ENCODE results near the gene BRF1.

BRF1 gene

DNA sequence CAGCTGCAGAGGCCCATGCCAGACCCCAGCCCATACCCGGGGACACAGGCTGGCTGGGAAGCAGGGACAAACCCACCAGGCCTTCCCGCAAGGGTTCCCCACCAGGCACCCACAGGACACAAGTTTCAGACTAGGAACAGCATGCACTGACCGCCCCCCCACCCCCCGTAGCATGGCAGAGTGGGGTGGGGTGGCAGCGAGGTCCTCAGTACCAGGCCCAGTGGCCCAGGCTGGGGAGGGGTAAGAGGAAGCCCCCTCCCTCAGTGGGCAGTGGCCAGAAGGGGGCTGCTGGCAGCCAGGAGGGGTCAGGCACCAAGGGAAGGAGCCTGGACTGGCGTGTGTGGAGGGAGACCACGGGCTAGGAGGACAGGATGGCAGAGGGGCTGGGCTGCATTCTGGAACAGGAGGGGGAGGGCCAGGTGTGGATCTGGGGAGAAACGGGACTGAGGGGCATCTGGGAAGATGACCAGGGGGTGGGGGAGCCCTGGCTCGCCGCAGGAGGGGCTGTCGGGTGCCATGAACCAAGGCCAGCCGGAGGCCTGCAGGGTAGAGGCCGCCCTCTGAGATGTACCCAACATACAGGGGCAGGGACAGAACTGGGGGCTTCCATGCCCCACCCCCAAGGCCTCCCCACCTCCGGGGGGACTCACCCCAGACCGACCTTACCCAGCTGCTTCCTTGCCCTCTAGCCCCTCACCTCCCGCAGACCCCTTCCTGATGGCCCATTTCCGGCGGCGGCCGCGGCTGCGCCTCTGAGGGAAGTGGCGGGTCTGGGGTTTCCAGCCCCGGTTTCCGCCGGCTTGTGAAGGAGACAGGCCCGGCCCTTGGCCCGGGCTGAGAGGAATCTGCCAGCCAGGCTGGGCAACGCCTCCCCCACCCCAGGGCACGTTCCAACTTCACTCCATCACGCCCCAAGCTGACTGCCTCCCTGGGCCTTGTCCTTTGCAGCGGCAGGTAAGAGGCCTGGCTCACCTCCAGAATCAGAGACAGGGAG is 126.6 kb downstream of the BRF1 start:
- DNase-seq (ENCODE audit: low read depth) = no peak

DNA sequence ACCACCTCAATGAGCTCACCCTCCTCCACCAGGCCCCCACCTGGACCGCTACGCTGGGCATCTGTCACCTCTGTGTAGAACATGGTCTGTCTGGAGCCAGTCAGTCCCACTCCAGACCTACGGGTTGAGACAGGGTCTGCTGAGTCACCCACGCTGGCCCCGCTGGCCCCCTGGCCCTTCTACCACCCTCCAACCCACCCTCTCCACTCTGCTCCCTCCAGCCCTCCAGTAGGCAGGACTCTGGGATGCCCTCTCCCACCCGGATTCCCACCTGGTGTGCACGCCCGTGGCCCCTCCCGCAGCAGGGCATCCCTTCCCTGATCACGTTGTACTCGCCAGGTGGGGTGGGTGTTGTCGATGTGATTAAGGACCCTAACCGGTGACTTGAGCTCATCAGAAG is 127.7 kb downstream of the BRF1 start:
- DNase-seq (ENCODE audit: low read depth) = no peak

DNA sequence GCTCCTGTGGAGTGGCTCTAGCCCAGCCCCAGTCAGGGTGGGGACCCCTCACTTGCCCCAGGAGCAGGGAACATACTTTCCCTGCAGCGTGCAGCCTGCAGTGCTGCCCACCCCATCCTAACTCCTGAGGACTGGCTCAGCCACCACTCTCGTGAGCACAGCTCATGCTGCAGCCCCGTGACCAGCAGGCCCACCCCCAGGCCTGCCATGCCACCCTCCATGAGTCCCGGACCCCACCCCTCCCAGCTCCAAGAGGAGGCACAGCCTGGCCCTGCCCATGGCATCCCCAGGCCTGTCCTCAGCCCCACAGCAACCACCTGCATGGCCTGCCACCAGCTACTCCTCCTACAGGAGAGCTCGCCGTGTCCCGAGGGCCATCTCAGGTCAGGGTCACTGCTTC is 128.3 kb downstream of the BRF1 start:
- DNase-seq (ENCODE audit: low read depth) = no peak

DNA sequence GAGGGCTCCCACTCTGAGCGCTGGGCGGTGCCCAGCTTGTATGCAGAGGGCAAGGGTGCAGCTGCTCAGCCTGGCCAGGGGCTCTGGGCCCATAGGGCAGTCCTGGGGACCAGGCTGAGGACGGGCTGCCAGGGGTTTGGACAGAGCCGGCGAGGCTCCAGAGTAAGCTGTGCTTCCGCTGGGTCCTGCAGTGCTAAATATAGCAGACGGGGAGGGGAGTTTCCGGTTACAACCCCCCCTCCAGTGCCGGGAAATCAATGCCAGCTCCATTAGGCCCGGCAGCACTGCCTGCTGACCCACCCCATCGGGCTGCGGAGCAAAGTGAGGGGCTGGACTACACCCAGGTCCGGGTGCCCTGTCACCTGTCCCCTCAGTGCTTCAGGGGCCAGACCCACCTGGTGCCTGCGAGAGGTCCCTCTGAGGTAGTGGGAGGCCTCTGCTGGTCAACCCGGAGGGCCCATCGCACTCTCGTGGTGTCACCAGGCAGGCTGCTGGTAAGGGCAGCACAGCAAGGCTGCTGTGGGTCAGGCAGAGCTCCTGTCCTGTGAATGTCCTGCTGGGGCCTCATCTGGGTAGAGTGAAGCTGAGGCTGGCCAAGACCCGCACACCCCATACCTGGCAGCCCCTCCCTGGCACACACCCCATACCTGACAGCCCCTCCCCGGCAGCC is 129.7 kb downstream of the BRF1 start:
- DNase-seq (ENCODE audit: low read depth) = no peak

DNA sequence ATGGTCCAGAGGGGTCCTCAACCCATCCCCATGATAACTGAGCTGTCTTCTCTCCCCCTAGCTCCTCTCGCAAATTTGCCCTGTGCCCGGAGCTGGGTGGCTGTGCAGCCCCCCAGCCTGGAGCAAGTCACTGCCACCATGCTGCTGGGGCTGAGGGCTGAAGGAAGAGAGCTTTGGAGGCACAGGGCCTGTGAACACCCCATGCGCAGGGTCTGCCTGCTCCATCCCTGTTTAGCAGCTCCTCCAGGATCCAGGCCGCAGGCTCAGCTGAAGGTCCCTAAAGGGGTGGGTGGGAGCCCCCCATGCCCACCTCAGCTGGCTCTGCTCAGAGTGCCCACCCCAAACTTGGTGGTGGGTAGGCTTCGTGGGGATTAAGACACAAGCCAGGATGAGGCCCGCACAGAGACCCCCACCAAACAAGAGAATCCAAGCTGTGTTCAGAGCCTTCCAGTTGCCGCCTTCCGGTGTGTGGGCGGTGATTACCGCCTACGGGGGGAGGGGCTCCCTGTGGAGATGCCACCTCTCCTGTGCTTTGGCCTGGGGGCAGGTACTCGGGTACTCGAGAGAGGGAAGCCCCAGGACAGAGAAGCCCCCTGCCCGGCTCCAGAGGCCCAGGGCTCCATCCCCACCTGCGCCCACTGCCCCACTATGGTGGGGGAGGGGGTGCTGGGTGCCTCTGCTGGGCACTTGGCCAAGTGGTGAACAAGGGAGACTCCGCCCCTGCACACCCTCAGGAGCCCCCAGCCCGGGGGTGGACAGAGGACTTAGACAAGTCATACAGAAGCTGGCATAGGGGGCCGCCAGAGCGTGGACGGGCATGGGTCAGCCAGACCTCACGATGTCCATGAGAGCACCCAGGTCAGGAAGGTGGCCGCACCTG is 130.8 kb downstream of the BRF1 start:
- no peak for DNase-seq (ENCODE audit: low read depth)

DNA sequence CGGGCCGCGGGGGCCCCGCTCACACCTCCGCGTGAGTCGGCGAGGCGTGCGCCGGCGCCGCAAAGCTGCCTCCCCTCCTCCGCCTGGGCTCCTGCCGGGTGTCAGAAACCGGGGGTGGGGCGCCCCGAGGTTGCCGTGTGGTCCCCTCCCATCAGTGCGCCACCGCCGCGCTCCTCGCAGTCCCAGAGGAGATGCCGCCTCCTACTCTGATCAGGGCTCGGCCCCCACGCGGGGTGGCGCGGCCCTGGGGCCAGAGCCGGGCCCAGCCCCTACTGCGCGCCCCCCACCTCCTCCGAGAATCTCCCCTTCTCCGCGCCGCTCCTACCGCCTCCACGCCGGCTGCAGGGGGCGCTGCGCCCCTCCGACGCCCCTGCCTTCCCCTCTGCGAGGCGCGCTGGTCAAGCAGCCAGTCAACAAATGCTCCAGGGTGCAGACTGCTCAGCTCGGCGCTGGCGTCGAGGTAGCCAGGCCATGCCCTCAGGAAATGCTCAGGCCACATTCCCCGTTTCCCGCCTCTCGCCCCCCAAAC is 131.8 kb downstream of the BRF1 start:
- DNase-seq (ENCODE audit: low read depth) = no peak

DNA sequence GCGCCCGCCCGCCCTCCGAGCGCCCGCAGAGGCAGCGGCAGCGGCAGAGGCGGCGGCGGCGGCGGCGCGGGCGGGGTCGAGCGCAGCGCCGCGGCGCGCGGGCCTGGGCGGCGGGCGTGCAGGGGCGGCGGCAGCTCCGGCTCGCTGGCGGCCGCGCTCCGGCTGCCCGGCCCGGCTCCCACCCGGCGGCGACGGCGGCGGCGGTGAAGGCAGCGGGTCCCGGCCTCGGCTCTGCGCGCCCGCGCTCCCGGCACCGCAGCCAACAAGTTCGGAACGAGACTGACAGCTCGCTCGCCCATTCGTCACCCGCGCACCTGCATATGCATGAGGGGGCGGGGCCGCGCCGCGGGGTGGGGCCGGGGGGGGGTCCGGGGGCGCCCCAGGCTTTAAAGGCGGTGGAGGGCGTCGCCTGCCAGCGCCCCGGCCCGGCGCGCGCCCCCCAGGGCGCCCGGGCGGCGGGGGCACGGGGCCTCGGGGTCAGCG is 132.3 kb downstream of the BRF1 start, which contains the start of gene JAG2:
TSS of gene JAG2 (minus strand) at position 281 of the 483 bp plus-strand sequence. CDS start 356 bp downstream, outside the sequence.
- no peak for DNase-seq (ENCODE audit: low read depth)

DNA sequence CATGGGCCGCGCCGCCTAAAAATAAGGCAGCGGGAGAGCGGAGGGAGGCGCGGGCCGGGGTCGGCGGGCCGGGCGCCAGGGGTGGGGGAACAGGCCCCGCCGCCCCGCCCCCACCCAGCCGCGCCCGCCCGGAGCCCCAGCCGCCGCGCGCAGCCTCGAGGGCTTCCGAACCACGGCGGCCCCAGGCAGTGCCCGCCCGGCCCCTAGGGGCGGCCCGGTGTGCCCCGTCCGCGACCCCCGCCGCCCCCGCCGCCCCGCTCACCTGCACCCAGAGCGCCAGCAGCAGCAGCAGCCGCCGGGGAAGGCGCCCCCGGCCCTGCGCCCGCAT is 132.7 kb downstream of the BRF1 start:
- DNase-seq (ENCODE audit: low read depth) = no peak

DNA sequence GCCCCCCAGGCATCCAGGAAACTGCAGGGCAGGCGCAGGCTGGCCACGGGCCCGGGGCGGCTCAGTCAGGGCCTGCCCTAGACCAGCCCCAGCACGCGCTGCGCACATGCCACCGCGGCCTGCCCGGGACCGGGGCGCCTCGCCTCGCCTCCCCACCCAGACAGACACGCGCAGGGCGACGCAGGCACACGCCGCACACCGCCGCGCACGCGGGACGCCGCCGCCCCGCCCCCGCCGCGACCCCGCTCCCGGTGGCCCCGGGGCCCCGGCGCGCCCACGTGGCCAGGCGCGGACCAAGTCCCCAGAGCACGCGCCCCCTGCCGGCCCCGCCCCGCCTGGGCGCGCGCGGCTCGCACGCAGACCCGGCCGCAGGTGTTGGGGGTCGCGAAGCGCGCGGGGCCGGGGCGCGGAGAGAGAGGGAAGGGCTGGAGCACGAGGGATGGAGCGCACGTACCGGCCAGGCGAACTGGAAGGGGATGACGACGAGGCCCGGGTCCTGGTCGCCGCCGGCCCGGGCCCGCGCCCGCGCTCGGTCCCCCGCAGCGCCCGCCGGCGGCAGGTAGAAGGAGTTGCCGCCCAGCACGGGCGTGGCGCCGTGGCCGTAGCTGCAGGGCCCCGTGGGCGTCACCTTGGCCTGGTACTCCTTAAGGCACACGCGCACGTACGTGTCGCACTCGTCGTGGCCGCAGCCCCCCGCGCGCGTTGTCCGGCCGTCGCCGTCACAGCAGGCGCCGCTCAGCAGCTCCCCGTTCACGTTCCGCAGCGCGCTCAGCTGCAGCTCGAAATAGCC is 133.3 kb downstream of the BRF1 start:
- no peak for DNase-seq (ENCODE audit: low read depth)

DNA sequence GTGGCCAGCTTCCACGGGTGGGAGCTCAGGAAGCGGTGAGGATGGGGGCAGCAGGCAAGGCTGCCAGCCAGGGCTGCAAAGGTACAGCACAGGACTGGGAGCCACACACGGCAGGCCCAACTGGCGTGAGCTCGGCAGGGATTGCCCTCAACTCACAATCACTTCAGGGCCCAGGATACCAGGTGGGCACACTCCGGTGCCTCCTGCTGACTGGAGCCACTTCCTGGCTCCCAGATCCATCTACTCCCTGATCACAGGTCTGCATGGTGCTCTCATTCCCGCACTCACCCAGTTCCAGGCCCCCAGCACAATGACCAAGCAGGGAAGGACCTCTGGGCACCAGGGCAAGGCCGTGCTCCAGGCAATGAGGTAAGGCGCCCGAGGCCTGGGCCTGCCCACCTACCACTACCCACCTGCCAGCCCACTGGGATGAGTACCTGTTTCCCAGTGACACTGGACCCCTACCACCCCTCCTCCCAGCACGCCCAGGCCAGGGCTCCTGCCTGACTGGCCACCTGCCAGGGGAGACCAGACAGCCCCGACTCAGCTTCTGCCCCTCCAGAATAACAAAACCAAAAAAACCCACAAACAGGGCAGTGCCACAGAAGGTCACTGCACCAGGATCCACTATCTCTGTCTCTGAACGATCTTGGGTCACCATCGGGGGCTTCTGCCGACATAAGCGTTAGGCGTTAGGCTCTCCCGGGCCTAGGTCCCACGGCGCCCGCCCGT is 134.1 kb downstream of the BRF1 start:
- DNase-seq (ENCODE audit: low read depth) = no peak

DNA sequence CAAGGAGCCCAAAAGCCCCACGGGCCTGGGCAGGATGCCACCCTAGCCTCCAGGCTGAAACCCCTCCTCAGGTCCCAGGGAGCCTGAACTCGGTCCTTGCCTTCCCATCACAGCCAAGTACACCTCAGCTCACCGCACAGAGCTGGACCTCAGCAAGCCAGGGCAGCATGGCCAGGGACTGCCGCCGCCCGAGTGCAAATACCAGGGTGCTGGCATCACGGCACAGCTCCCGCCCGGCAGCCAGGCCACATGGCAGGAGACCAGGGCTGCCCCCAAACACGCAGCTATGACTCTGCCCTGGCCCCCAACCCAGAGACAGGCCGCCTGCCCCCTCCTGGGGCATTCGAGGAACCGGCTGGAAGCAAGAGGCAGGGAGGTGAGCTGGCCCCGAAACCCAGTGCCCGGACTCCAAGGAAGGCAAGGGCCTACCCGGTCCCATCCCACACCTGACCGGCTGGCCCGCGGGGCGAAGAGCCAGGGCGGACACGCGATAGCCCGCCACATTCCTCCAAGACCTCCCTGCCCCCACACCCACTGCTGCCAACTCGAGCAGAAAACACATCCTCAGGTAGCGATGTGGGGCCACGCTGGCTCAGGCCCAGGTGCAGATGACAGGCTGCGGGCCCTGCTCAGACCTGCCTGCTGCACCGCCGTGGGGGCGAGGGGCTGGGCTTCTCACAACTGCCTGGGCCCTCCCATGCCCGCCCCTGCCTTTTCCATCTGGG is 134.9 kb downstream of the BRF1 start:
- no peak for DNase-seq (ENCODE audit: low read depth)

DNA sequence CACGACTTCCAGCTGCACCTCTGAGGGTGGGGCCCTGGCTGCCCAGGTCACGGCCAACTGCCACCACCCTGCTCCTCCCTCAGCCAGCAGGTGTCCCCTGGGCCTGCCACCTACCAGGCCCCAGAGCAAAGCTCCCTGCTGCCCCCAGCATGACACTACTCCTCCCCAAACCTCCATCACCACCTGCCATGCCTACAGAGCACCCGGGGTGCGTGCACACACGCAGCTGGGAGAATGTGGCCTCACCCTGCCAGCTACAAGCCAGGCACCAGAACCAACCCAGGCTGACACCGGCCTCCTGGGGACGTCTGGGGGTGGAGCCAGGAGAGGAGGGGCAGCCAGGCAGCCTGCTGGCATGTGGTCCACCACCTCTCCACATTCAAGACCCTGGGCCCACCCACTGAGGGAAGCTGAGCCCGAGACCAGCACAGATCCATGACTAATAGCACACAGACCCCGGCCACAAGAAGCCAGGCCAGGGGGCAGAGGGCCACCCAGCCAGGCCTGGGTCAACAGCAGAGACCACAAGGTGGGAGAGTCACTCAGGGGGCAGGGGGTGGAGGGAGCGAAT is 135.6 kb downstream of the BRF1 start:
- no peak for DNase-seq (ENCODE audit: low read depth)

DNA sequence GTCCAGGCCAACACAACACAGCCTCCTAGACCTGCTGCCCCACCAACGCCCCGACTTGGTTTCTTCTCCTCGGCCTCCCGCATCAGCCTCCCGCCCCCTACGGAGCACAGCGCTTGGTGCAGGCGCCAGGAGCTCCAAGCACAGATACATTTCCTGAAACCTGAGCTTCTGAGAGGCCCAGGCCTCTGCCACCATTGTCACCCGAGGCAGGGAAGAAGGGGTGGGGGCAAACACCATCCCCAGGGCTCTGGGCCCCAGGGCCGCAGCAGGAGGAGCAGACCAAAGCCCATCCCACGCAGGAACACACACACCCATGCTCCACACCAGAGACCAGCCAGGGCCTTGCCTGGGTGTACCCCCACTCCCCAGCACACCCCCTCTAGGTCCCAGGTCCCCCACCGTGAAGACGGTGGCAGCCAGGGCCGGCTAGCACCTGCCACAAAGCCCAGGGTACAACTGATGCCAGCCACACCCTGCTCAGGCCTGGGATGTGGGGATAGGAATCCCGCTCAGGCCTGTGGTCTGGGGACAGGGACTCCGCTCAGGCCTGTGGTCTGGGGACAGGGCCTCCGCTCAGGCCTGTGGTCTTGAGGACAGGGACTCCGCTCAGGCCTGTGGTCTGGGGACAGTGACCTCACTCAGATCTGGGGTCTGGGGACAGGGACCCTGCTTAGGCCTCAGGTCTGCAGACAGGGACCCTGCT is 137.6 kb downstream of the BRF1 start:
- no peak for DNase-seq (ENCODE audit: low read depth)

DNA sequence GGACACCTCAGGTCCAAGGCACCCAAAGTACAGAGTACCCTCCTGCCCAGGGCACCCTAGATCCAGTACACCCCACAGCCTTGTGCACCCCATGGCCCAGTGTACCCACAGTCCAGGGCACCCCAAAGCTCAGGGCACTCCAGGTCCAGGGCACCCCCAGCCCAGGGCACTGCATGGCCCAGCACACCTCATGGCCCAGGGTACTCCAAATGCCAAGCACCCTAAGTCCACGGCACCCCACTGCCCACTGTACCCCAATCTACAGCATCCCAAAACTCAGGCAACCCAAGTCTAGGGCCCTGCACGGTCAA is 138.2 kb downstream of the BRF1 start:
- no peak for DNase-seq (ENCODE audit: low read depth)

DNA sequence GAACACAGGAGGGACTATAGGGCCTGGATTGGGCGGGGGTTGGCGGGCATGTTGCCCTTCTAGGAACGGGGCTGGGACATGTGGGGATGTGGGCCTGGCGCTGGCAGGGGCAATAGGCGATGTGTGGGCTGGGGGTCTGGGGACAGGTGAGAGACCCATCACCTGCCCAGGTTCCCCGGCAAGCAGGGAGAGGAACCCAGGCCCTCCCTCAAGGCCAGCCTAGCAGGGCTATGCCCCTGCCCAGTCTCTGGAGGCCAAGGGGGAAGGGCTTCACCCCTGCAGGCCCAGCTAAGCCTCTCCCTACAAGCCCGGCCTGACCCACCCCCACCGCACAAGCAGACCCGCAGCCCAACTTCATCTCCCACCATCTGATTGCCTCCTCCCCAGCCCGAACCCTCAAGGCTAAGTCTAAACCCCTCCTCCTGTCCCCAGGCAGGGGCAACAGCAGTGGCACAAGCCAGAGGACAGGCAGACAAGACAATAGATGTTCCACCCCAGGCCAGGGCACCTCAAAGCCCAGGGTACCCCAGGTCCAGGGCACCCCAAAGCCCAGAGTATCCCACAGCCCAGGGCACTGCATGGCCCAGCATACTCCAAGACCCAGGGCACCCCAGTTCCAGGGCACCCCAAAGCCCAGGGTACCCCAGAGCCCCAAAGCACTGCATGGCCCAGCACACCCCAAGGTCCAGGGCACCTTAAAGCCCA is 138.7 kb downstream of the BRF1 start:
- no peak for DNase-seq (ENCODE audit: low read depth)

DNA sequence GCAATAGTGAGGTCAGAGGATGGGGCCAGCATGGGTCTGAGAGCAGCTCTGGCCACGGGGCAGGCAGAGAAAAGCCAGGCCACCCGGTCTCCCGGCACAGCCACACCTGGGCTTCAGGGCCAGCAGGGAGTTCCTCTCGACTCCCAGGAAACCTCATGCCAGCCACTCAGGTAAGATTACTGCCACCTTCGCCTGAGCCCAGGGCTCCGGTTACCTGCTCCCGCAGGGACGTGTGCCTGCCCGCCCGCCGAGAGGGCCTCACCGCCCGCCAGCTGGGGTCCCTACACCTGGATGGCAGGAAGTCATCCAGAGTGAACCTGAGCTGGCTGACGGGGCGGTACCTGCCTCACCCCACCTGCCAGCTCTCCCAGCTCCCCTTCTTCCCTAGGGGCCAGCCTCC is 139.5 kb downstream of the BRF1 start:
- no peak for DNase-seq (ENCODE audit: low read depth)

DNA sequence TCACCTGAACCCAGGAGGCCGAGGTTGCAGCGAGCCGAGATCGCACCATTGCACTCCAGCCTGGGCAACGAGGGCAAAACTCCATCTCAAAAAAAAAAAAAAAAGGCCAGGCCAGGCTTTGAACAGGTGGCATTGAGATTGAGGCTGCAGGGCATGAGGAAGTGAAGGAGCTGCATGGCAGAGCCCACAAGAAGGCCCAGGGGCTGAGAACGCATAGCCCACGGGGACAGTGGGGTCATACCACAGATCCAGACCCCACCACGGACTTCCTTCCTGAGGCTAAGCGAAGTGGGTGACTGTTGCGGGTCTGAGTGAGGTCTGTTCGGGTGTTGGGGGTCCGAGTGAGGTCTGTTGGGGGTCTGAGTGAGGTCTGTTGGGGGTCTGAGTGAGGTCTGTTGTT is 140.0 kb downstream of the BRF1 start:
- no peak for DNase-seq (ENCODE audit: low read depth)

DNA sequence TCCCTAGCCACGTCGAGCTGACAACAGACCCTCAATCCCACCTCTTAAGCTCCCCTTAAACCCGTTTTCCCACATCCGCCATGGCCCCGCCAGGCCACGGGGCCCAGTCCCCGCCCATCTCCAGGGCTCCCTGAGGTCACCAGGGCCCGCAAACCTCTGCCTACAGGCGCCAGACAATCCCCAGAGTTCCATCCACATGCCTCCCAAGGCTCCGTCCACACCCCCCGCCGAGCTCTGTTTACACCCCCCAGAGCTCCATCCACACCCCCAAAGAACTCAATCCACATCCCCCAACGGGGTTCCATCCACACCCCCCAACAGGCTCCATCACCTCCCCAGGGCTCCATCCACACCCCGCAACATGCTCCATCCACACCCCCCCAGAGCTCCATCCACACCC is 141.5 kb downstream of the BRF1 start:
- DNase-seq (ENCODE audit: low read depth) = no peak

Data from stimulated activated CD8-positive, alpha-beta memory T cell treated with anti-CD3 and anti-CD28 coated beads, Interleukin-15, amount 100 ng/mL, for 1 hour (primary cell).